Keratinocyte (primary cell): ENCODE results near the gene LENG8.

Experiments used
- CTCF ChIP-seq, 3 experiments: IDR thresholded peaks in 1 of 3; conservative IDR thresholded peaks in 1 of 3; optimal IDR thresholded peaks in 1 of 3; 2 replicates in 2 of 3; 3 replicates in 1 of 3; pipeline versions ENCODE3 to v1.5.1; 2011; ENCODE audit warnings: low read length in 3 of 3, mild to moderate bottlenecking in 3 of 3, moderate library complexity in 2 of 3, control low read depth in 1 of 3, inconsistent platforms in 1 of 3; ENCODE audit not compliant: insufficient read depth in 2 of 3; ENCODE audit errors: extremely low read depth in 1 of 3
- EZH2 ChIP-seq: IDR thresholded peaks from one replicate; pipeline ENCODE4 v1.6.1; 2012; ENCODE audit warnings: inconsistent platforms, mild to moderate bottlenecking, low read length, moderate library complexity

- TF ChIP-seq CTCF (optimal IDR thresholded peaks at IDR 0.05 in 1 of 3, IDR thresholded peaks at IDR 0.05 in 1 of 3, conservative IDR thresholded peaks at IDR 0.05 in 1 of 3; ENCODE audit: extremely low read depth in 1 of 3, insufficient read depth in 2 of 3, low read length in 3 of 3) (no peak), EZH2 (no peak)
Measured at GRCh38 chr19:54459282-54460229, 10.6 kb downstream of the LENG8 start.
